NCI-H2227 (cell line): ENCODE measurements around the gene NRXN3.

Experiments used
- DNase-seq: peaks from one replicate; lab custom pipeline; 2025; ENCODE audit not compliant: unreplicated experiment; lab: John Stamatoyannopoulos, UW

The NRXN3 gene

GRCh38 chr14:79639613-79640012 is 1469.4 kb downstream of the NRXN3 start:
- no peak for DNase-seq

GRCh38 chr14:79641371-79641770 is 1471.2 kb downstream of the NRXN3 start:
- DNase-seq = no peak

GRCh38 chr14:79643132-79643531 is 1473.0 kb downstream of the NRXN3 start:
- no peak for DNase-seq

GRCh38 chr14:79645753-79646362 is 1475.7 kb downstream of the NRXN3 start:
- DNase-seq = no peak

GRCh38 chr14:79649856-79650255 is 1479.7 kb downstream of the NRXN3 start:
- no peak for DNase-seq

GRCh38 chr14:79652513-79653307 is 1482.5 kb downstream of the NRXN3 start:
- no peak for DNase-seq

- no peak for DNase-seq
Observed at GRCh38 chr14:79656056-79656455, 1485.9 kb downstream of the NRXN3 start.

GRCh38 chr14:79656496-79656895 is 1486.3 kb downstream of the NRXN3 start:
- no peak for DNase-seq

GRCh38 chr14:79658221-79658620 is 1488.0 kb downstream of the NRXN3 start:
- no peak for DNase-seq

GRCh38 chr14:79658769-79659168 is 1488.6 kb downstream of the NRXN3 start:
- no peak for DNase-seq

- DNase-seq = no peak
Observed at GRCh38 chr14:79660053-79660939, 1490.1 kb downstream of the NRXN3 start.

- DNase-seq = no peak
Observed at GRCh38 chr14:79661752-79662151, 1491.6 kb downstream of the NRXN3 start.

- DNase-seq = no peak
Observed at GRCh38 chr14:79663453-79663852, 1493.3 kb downstream of the NRXN3 start.

- DNase-seq = peak; percentile 15
Observed at GRCh38 chr14:79665556-79665955, 1495.4 kb downstream of the NRXN3 start.

GRCh38 chr14:79668951-79669350 is 1498.8 kb downstream of the NRXN3 start:
- DNase-seq = no peak

- DNase-seq = no peak
Observed at GRCh38 chr14:79670811-79671210, 1500.6 kb downstream of the NRXN3 start.

- DNase-seq = no peak
Observed at GRCh38 chr14:79680087-79680486, 1509.9 kb downstream of the NRXN3 start.

GRCh38 chr14:79686196-79686595 is 1516.0 kb downstream of the NRXN3 start:
- no peak for DNase-seq

- DNase-seq = no peak
Observed at GRCh38 chr14:79690960-79691359, 1520.8 kb downstream of the NRXN3 start.

GRCh38 chr14:79693935-79694334 is 1523.8 kb downstream of the NRXN3 start:
- DNase-seq = no peak

- no peak for DNase-seq
Observed at GRCh38 chr14:79695307-79695706, 1525.1 kb downstream of the NRXN3 start.

GRCh38 chr14:79698298-79698711 is 1528.1 kb downstream of the NRXN3 start:
- no peak for DNase-seq
